LNCAP (cell line): ENCODE results near the gene PLEKHM3.

ENCODE experiments used
- CTCF ChIP-seq: fragments of 450-650 bp; IDR thresholded peaks from 2 replicates; pipeline ENCODE4 v1.5.1; 2017; ENCODE audit warnings: mild to moderate bottlenecking

Gene PLEKHM3

GRCh38 chr2:207911856-207912255, 113.5 kb downstream of the PLEKHM3 start:
- TF ChIP-seq CTCF = no peak

GRCh38 chr2:207911215-207911614, 114.1 kb downstream of the PLEKHM3 start:
- no peak for TF ChIP-seq CTCF

GRCh38 chr2:207905546-207905945, 119.8 kb downstream of the PLEKHM3 start:
- TF ChIP-seq CTCF = no peak

GRCh38 chr2:207903236-207903635, 122.1 kb downstream of the PLEKHM3 start:
- TF ChIP-seq CTCF = no peak

- no peak for TF ChIP-seq CTCF
These were observed 122.5 kb downstream of the PLEKHM3 start for GRCh38 chr2:207902821-207903220.

GRCh38 chr2:207901829-207902228, 123.5 kb downstream of the PLEKHM3 start:
- no peak for TF ChIP-seq CTCF

GRCh38 chr2:207901401-207901800, 123.9 kb downstream of the PLEKHM3 start:
- no peak for TF ChIP-seq CTCF

GRCh38 chr2:207898354-207898695, 127.0 kb downstream of the PLEKHM3 start:
- TF ChIP-seq CTCF = no peak
